GM12873 (cell line): ENCODE data around the gene NOP14.

Source experiments
- TF ChIP-seq, protein P1 (sequence below): IDR thresholded peaks from 2 replicates; pipeline ENCODE4 v1.5.1; 2012; ENCODE audit warnings: low read depth, mild to moderate bottlenecking, moderate library complexity, low read length, control low read depth; ENCODE audit not compliant: insufficient read depth; ENCODE audit errors: missing control alignments

NOP14 gene

DNA sequence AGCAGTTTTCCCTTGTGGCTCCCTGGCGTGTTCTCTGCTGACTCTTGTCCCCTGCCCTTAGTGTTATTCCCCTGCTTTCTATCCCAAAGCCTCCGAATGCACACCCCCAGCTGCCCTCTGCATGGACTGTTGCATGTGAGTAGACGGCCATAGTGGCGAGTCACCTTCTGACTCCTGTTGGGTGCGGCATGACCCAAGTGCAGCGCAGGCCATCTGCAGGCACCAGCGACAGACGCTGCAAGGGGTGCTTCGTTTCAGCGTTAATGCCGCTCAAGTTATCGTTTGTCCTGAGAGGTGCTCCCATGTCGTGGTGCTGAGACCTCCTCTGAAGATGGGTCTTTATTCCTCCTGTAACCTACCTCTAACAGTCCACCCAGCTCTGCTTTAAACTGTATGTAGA, 57.7 kb downstream of the NOP14 start:
- TF ChIP-seq, protein P1, sequence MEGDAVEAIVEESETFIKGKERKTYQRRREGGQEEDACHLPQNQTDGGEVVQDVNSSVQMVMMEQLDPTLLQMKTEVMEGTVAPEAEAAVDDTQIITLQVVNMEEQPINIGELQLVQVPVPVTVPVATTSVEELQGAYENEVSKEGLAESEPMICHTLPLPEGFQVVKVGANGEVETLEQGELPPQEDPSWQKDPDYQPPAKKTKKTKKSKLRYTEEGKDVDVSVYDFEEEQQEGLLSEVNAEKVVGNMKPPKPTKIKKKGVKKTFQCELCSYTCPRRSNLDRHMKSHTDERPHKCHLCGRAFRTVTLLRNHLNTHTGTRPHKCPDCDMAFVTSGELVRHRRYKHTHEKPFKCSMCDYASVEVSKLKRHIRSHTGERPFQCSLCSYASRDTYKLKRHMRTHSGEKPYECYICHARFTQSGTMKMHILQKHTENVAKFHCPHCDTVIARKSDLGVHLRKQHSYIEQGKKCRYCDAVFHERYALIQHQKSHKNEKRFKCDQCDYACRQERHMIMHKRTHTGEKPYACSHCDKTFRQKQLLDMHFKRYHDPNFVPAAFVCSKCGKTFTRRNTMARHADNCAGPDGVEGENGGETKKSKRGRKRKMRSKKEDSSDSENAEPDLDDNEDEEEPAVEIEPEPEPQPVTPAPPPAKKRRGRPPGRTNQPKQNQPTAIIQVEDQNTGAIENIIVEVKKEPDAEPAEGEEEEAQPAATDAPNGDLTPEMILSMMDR, result no peak

- TF ChIP-seq, protein P1, result no peak
Measured at GRCh38 chr4:2902126-2902525, 61.1 kb downstream of the NOP14 start.

GRCh38 chr4:2901186-2901585, 62.0 kb downstream of the NOP14 start:
- TF ChIP-seq, protein P1, result no peak

DNA sequence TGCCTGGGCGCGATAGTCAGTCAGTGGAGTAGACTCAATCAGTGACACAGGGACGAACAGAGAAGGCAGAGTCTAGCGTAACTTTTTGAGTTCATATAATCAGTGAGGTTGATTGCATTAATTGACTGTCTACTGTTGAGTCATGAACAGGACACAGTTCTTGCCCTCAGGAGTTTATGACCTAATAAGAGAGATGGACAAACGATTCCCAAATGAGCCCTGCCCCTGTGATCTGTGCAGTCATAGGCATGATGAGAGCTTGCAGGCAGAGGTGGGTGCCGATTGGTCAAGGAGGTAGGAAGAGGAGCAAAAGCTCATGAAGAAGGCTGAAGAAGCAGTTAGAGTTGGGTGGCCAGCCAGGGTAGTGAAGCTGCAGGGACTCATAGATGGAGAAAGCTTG, 62.5 kb downstream of the NOP14 start:
- TF ChIP-seq, protein P1, result no peak

DNA sequence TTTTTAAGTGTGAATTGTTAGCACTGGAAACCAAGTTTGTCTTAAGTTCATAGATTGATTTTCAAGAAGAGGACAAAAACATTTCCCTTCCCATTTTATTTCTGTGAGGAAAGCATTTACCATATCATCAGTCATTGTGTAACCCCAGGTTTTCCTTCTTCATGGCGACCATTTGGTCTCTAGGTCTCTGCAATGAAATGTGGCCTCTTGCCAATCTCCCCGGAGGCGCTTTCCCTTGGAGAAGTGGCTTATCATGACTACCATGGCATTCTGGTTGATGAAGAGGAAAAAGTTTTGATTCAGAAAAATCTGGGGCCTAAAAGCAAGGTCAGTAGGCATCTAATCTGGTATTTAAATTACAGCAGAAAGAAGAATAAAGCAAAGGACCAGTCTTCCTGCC, 65.2 kb downstream of the NOP14 start:
- TF ChIP-seq, protein P1, result no peak

DNA sequence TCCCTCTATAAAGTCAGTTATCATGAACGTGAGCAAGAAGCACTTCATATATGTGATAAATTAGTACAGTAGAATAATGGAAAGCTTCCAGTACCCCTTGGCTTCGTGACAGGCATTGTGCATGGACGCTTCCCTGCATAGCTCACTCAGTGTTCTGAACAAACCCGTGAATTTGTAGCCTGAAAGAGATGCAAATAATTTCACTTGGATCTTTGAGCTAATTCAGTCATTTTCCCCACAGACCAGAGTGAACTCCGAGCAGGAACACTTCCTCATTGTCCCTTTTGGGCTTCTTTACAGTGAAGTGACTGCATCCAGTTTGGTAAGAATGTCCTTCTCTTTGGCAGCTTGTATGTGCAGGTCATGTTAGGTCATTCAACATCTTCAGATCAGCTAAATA, 69.4 kb downstream of the NOP14 start:
- TF ChIP-seq, protein P1, result no peak

- TF ChIP-seq, protein P1, result no peak
Measured at GRCh38 chr4:2891294-2891693, 71.9 kb downstream of the NOP14 start.
